Stimulated activated CD8-positive, alpha-beta memory T cell treated with anti-CD3 and anti-CD28 coated beads, Interleukin-7, amount 100 ng/mL, for 4 hours (primary cell): ENCODE data around the gene SLC25A19.
A peak's percentile ranks its signal among the peaks of the same experiment; 100 is the strongest.
"Not testable (repeated sequence)": the region's sequence is repeated elsewhere in the genome, so short reads cannot be mapped to it uniquely, and the experiment has no call there.

Experiments
- DNase-seq, 2 donors: peaks; one replicate each; pipeline ENCODE4 v3.0.0-alpha.2; 2020; ENCODE audit warnings: low read depth in 2 of 2

The SLC25A19 gene

DNA sequence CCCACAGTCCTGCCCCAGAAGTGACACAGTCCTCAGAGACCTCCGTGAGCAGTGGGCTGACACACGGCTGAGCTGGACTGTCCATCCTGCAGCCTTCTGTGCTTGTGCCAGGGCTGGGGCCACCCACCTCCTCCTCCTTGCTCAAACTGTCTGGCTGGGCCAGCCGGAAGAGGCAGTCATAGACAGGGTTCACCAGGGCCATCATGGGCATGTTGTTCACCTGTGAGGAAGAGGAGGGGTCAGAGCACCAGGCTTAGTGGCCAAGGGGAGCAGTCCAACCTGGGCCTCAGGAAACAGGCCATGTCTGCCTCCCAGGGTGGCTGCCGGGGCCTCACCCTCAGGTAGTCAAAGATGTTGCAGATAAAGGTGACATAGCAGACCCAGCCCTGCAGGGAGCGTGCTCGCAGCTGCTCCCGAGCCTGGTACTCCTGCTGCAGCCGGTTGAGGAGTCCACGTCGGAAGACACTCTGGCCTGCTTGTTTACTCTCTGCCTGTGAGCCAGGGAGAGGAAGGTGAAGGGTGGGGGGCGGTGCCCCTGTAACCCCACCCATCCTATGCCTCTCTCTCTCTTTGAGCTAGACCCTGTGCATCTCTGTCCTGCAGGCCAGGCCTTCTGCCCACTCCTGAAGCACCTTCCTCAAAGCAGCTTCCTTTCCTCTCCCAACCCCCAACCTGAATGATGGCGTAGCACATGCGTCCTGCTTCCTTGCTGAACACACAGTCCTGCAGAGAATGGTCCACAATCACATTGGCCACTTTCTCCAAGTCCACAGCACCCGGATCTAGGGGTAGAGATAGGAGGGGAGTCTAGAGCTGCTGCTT lies 21.6 kb downstream of the SLC25A19 start:
- DNase-seq = no peak

DNA sequence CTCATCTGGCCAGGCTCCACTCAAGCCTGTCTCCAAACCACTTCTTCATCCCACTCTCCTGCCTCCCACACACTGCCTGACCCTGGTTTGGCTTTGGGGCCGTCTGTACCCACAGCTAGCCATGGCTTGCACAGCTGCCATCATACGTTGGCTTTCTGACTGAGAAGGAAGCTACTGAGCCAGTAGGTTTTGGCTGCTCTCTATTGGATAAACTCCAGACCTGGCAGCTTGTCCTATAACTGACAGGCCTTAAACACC lies 22.2 kb downstream of the SLC25A19 start:
- no peak for DNase-seq

DNA sequence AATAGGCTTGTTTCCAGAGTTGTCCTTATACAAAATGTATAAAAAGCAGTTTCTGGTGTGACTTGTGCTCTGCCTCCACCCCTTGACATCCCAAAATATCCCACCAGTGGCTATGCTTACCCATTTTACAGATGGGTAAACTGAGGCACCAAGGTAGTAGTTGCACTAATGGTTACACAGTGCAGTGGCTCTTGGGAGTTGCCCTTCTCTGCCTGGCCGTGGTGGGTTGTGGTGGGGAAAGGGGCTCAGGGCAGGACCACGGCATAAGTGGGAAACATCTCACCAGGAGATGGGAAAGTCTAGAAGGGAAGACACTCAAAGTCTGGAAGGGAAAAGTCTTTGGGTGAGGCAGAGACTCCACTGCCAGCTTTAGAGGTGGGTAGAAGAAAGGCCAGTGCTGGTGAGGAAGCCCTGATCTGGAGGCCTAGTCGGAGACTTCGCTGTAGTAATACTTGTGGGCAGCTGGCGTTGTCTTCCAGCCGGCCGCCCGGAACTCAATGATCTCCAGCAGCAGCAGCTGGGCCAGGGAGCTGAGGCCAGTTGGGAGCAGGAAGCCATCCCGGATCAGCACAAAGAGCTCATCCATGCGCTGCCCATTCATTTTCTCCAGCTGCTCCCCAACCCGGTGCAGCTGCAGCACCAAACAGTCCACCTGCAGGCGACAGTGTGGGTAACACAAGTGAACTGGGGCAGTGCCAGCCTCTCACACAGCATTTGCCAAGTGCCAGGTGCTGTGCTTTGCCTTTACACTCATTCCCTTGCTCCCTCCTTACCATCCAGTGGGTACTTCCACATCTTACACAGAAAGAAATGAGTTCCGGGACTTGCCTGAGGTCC lies 22.7 kb downstream of the SLC25A19 start:
- no peak for DNase-seq

DNA sequence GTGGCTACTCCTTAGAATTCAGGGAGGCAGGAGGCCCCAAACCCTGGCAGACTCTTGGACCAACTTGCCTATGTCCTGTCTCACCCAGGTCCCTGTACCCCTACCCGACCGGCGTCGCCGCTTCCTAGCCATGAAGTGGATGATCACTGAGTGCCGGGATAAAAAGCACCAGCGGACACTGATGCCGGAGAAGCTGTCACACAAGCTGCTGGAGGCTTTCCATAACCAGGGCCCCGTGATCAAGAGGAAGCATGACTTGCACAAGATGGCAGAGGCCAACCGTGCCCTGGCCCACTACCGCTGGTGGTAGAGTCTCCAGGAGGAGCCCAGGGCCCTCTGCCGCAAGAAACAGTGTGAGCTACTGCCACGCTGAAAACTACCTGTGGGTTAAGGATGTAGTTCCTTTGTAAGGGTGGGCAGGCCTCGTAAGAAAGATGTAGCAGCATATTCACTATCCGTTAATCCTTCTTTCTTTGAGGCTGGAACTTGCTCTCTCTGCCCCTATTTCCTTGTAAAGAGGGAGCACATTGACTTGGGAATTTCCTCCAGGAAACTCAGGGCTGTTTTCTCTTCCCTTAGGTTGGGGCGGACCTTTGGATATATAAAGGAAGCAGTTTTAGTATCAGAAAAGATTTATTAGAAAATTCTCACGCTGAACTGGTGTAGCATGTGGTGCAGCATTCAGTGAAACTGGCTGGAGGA lies 23.5 kb downstream of the SLC25A19 start:
- DNase-seq = no peak

DNA sequence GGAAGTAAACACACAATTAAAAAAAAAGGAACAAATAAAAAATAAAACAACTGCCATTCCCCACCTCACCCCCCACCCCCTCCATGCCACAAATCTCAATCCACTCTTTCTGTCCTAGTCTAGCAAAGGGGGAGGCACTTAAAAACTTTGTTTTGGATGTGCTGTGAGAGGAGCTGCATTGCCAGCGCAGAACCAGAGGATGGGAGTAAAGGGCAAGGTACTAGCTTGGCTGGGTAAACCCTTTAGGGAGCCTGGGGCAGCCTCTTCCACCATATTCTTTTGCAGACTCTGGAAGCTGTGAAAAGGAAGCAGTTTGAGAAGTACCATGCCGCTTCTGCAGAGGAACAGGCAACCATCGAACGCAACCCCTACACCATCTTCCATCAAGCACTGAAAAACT lies 26.2 kb downstream of the SLC25A19 start:
- DNase-seq = no peak

DNA sequence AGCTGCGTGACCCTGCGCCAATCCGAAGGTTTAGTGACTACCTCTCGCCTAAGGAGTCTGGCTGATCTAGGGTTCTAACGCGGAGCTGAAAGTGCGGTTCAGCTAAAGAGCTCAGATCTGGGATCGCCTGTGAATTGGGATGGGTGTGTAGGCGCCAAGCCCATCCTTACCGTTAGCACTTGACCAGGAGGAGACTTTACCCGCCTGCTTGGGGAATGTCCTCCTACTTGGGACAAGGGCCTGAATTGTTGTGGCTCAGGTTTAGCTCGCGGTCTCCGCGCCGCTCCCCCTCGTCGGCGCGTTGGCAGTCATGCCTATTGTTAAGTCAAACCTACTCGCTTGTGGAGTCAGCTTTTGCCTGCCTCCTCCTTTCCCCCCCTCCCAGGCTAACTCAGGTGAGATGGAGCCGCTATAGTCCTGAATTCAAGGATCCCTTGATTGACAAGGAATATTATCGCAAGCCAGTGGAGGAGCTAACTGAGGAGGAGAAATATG lies 27.1 kb downstream of the SLC25A19 start:
- DNase-seq = no peak

DNA sequence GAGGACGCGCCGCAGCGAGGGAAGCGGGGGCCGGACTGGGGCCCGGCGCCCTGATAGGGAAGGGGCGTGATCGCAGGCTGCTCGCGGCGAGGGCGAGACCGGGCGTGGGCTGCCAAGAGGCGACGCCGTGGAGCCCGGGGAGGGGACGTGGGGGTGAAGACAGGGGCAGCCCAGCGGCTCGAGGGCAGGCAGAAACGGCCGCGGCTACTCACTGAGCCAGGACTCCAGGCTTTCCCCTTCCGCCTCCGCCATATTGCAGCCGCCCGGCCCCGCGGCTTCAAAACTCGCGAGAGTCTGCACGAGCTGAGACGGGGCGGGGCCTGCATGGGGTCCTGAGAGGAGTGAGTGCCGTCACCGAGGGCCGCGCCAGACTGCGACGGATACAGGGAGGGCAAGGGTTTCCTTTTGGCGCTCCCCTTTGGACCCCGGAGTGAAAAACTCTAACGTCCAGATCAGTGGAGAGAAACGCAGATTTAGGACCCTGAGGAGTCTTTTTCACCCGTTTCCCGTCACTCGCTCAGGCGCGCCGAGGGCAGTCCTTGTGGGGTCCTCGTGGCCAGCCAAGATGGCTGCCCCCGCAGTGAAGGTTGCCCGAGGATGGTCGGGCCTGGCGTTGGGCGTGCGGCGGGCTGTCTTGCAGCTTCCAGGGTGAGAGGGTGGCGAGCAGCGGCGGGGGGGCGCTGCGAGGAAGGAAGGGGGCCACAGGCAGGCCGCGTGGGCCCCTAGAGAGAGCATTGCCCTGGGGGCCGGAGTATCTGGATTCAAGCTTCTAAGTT lies 27.7 kb downstream of the SLC25A19 start, which contains the start of the genes GGA3 and MRPS7:
TSS of gene GGA3 (minus strand) at position 271 of the 776 bp plus-strand sequence. CDS start at position 252, 19 bp downstream.
TSS of gene MRPS7 (plus strand) at position 544 of the 776 bp plus-strand sequence. CDS start at position 566, 22 bp downstream.
- peak; percentile 91 to 93 for DNase-seq

DNA sequence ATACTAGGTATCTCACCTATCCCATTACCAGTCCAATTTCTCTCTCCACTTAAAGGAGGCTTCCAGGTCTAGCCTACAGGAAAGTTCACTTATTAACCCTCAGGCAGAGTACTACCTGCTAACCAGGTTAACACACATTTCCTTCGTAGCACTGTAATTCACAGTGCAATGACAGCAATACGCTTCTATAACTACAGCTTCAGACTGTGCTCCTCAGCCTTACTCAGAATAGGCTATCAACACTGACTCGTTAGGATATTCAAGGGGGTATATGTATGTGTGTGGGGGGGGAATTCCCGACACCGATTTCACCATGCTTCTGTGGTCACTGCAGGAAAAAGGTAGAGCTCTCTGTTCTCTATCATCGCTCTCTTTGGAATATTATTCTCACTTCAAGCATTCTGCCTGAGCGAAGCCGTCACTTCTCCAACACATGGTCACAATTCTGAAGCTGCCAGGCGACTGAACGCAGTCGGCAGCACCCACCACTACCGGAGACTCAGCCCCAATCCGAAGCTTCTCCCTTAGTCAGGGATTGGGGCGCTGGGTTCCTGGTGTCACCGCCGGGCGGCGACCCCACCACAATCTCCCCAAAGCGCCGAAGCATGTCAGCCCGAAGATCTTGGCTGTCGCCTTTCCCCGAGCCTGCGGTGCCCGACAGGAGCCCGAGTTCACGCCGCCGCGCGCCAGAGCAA lies 28.4 kb downstream of the SLC25A19 start:
- DNase-seq = peak; percentile 35 to 54

DNA sequence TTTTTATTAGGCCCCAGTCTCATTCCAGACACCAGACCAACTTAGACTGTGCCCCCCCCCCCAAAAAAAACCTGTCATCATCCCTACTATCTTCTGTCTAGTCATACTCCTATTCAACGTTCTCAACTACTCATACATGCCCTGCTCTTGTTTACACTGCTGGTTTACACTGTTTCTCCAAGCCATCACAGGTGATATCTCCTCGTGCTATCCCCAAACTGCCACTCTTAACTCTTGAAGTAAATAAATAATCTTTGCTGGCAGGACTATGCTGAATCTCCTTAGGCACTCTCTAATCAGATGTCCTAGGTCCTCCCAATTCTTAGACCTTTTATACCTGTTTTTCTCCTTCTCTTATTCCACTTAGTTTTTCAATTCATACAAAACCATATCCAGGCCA lies 32.0 kb downstream of the SLC25A19 start:
- DNase-seq = not testable (repeated sequence)

DNA sequence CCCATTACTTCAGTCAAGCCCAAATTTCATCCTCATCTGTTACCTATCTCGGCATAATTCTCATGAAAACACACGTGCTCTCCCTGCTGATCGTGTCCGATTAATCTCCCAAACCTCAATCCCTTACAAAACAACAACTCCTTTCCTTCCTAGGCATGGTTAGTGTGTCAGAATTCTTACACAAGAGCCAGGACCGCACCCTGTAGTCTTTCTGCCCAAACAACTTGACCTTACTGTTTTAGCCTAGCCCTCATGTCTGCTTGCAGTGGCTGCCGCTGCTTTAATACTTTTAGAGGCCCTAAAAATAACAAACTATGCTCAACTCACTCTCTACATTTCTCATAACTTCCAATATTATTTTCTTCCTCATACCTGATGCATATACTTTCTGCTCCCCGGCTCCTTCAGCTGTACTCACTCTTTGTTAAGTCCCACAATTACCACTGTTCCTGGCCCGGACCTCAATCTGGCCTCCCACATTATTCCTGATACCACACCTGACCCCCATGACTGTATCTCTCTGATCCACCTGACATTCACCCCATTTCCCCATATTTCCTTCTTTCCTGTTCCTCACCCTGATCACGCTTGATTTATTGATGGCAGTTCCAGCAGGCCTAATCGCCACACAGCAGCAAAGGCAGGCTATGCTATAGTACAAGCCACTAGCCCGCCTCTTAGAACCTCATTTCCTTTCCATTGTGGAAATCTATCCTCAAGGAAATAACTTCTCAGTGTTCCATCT lies 33.1 kb downstream of the SLC25A19 start:
- not testable (repeated sequence) for DNase-seq

DNA sequence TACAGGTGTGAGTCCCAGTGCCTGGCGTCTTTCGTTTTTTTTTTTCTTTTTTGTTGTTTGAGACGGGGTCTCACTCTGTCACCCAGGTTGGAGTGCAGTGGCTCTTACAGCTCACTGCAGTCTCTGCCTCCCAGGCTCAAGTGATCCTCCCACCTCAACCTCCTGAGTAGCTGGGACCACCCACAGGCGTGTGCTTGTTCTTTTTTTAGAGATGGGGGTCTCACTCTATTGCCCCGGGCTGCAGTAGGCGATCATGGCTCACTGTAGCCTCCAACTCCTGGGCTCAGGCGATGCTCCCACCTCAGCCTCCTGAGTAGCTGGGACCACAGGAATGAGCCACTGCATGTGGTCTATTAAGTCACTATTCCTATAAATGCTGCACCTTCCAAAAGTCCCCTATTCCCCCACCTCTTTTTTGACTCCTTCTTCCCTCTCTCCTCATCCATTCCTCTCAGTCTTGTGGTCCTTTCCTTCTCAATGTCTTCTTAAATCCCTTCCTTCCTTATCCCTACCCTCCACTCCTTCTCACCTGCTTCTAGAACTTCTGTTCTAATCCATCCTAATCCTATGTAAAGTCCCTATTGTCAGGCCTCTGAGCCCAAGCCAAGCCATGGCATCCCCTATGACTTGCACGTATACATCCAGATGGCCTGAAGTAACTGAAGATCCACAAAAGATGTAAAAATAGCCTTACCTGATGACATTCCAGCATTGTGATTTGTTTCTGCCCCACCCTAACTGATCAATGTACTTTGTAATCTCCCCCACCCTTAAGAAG lies 37.0 kb downstream of the SLC25A19 start:
- DNase-seq = no peak

DNA sequence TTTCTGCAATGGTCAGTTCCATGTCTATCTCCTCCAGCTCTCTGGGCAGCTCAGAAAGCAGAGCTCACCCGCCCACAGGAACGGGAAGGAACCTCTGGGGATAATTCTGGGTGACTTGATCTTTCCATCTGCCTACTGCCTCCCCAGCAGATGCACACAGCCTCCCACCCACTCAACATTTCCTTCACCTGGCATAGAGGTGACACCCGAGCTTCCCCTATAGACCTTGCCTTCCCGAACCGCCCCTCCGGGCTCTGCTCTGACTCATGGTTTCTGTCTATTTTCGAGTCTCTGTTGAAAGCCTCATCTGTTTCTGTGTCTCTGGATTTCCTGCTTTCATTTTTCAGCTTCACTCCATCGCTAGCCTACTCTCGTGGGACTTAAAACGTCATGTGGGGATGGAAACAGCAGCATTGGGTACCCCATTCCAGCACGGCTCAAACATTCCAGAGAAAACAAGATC lies 39.2 kb downstream of the SLC25A19 start:
- DNase-seq = peak; percentile 80 to 89

DNA sequence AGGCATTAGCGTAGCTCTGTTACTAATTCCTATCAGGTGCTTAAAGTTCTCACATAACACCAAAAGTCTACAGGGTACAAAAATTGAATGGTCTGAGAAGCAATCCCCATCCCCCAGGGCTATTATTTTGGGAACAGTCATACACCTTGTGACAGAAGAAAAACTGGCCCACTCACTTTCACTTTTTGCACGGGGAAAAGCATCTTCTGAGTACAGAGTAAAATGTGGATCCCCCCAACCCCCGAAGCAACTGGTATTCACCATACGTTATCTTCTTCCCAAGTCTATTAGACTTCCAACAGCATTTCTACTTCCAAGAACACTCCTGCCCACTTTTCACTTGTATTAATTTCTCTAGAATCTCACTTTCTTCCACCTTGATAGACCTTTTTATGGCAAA lies 39.7 kb downstream of the SLC25A19 start:
- no peak for DNase-seq

DNA sequence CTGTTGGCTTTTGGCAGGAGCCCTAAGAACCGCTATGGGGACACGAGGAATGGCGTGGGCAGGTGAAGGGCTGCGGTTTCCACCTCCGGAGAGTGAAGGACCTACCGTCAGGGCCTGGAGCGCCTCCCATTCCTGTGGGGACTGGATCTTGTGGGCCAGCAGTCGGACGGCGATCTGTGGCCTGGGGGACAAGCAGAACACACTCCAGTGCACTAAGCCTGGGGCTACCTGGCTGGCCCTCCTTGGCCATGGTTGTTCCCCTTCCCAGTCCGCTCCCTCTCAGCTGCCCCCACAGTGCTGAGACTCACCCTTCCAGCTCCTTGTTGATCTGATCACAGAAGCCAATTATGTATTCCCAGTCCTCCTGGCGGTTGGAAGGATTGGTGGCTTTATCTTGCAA lies 42.8 kb downstream of the SLC25A19 start:
- no peak for DNase-seq

DNA sequence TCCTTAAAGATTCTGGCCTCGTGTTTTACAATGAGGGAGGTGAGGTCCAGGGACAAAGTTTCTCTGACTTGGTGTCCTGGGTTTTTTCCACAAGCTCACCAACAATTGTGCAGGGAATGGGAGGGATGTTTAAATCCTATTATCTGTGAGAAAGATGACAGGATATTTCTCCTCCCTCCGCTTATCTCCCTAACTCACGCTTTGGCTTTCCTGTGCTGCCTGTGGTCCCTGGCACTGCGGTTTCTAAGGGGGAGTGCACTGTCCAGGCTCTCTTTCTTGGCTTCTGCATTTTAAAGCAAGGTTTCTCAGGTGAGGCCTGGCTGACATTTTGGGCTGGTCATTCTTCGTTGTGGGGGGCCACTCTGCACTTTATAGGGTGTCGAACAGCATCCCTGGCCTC lies 44.2 kb downstream of the SLC25A19 start:
- no peak for DNase-seq

DNA sequence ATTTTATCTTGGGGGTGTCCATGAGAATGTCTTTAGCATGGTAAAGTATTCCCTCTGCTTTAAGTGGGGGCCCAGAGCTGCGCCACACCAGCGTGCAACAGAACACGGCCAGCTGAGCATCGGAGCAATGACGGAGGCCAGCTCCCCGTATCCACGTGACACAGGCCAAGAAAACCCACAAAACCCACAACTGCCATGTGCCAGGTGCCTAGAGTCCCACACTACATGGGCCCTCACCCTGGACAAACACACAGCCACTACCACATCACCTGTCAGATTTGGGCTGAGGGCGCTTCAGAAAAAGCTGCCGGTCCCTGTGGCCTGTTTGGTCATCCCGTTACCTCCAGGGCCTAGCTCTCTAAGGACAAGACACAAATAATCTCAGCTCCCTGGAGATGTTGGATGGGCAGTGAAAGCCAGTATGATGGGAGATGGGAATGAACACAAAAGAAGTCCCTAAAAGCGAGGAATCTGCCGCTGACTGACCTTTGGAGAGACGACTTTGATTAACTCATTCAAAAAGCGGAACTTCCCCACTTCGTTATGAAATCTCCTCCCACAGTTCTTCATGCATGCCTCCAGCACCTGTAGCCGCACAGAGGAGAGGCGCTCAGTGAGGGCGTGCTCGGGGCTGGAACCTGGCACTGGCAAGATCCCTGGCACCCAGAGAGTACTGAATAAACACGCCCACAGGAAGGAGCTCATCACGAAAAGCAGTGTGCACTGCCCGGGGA lies 44.9 kb downstream of the SLC25A19 start:
- no peak for DNase-seq

DNA sequence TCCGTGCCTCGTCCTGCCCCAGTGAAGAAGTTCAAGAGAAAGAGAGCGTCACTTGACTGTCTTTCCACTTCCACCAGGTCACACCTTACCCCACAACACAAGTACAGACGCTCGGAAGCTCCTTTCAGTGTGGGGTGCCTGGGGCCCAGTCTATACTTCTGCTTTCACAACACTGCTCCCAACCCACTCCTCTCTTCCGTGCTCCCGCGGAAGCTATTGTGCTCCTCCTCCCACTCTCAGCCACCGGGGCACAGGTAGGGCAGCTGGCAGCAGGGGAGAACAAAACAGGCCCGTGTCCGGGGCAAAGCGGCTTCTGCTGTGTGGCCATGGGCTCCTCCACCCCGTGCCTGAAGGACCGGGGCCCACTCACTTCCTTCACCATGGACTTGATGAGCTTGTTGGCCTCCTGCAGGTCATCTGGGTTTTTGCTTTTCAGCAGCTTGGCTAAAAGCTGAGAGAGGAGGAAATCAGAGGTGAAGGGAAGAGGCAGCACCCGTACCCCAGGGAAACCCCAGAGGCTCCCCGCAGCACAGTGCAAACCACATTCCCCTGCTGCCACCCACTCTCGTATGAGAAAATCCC lies 46.7 kb downstream of the SLC25A19 start:
- peak in 1 of 2 donors; percentile 8 for DNase-seq

DNA sequence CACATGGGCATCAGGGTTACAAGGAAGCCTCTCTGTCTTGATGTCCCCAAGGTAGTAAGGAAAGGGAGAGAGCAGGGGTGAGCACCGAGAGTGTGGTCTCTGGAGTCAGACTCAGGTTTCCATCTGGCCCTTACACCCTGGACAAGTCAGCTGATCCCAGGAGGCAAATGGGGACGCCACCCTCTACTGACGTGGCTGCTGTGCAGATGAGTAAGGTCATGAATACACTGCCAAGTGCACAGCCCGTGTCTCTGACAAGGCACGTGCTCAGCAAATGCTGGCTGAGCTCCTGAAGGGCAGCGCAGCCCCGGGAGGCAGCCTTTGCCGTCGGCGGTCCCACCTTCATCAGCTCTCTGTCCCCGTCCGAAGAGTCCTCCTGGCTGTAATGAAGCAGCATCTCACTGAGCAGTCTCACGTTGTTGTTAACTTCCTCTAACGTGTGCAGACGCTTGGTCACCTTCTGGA lies 47.2 kb downstream of the SLC25A19 start:
- no peak for DNase-seq
